Measurements from ENCODE around the gene RNF222.

RNF222 gene

GRCh38 chr17:8341456-8341855, 56.2 kb downstream of the RNF222 start:
- DNase-seq (ENCODE audit: low read depth): no peak
- TF ChIP-seq MAX (IDR thresholded peaks at IDR 0.05; ENCODE audit: low read depth, low read length) (no peak), POLR2A (IDR thresholded peaks at IDR 0.05; ENCODE audit: extremely low read depth, insufficient read length) (no peak), MYC (IDR thresholded peaks at IDR 0.05; ENCODE audit: low read depth, low read length) (no peak), CTCF (IDR thresholded peaks at IDR 0.05; ENCODE audit: low read depth, low read length) (no peak)
- no peak overlapping the region for H3K4me3 ChIP-seq (ENCODE audit: low read depth, low read length)

Measured in NB4 (cell line).